Osteocyte (in vitro differentiated cells): ENCODE results near the gene POLR1D. TPM values are rescaled to one million over a fixed set of nuclear protein-coding genes. Genes with fewer than 3 reads are reported as not detected.

ENCODE experiments used
- DNase-seq: peaks from one replicate; pipeline ENCODE4 v3.0.0; 2021; ENCODE audit warnings: mixed read lengths; ENCODE audit not compliant: unreplicated experiment; ENCODE audit errors: extremely low spot score
- H3K27ac Mint-ChIP-seq: one replicate; pipeline ENCODE4 v1.8.0; 2021; ENCODE audit warnings: mild to moderate bottlenecking, mixed read lengths; ENCODE audit not compliant: unreplicated experiment
- H3K27me3 Mint-ChIP-seq: one replicate; pipeline ENCODE4 v1.8.0; 2021; ENCODE audit warnings: mixed read lengths; ENCODE audit not compliant: unreplicated experiment
- H3K36me3 Mint-ChIP-seq: one replicate; pipeline ENCODE4 v1.8.0; 2021; ENCODE audit warnings: mixed read lengths; ENCODE audit not compliant: unreplicated experiment
- H3K4me1 Mint-ChIP-seq: one replicate; pipeline ENCODE4 v1.8.0; 2021; ENCODE audit warnings: mixed read lengths; ENCODE audit not compliant: unreplicated experiment
- H3K4me3 Mint-ChIP-seq: one replicate; pipeline ENCODE4 v1.8.0; 2021; ENCODE audit warnings: mild to moderate bottlenecking, moderate library complexity, mixed read lengths; ENCODE audit not compliant: unreplicated experiment
- H3K9me3 Mint-ChIP-seq: one replicate; pipeline ENCODE4 v1.8.0; 2021; ENCODE audit warnings: mixed read lengths; ENCODE audit not compliant: unreplicated experiment
- long read RNA-seq: library from polyadenylated mRNA; unstranded; transcript quantifications from one replicate; pipeline ENCODE4 v2.0.0, GENCODE V29; 2021
- total RNA-seq: library from RNA; stranded (reverse); gene quantifications from 2 replicates; pipeline ENCODE4 v1.2.1, GENCODE V29; 2021
- TF ChIP-seq, protein P1 (sequence below): fragments of 200-600 bp; sonication (generic); IDR thresholded peaks from 2 replicates; pipeline ENCODE4 v1.5.0; 2021; ENCODE audit warnings: antibody characterized with exemption, mild to moderate bottlenecking, moderate library complexity

The POLR1D gene, protein sequence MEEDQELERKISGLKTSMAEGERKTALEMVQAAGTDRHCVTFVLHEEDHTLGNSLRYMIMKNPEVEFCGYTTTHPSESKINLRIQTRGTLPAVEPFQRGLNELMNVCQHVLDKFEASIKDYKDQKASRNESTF
- 96.4 and 101 TPM in 2 replicates for total RNA-seq
- long read RNA-seq, transcript POLR1D-201 (2 exons, 1,166 nt), result minor isoform, 13 of 130 reads
- long read RNA-seq, transcript POLR1D-203 (3 exons, 2,036 nt), result major isoform, 110 of 130 reads
- long read RNA-seq, partial matches to known transcripts, result 0 of 130 reads
- long read RNA-seq, other reads (novel, unspliced or antisense), result 1 of 130 reads

DNA sequence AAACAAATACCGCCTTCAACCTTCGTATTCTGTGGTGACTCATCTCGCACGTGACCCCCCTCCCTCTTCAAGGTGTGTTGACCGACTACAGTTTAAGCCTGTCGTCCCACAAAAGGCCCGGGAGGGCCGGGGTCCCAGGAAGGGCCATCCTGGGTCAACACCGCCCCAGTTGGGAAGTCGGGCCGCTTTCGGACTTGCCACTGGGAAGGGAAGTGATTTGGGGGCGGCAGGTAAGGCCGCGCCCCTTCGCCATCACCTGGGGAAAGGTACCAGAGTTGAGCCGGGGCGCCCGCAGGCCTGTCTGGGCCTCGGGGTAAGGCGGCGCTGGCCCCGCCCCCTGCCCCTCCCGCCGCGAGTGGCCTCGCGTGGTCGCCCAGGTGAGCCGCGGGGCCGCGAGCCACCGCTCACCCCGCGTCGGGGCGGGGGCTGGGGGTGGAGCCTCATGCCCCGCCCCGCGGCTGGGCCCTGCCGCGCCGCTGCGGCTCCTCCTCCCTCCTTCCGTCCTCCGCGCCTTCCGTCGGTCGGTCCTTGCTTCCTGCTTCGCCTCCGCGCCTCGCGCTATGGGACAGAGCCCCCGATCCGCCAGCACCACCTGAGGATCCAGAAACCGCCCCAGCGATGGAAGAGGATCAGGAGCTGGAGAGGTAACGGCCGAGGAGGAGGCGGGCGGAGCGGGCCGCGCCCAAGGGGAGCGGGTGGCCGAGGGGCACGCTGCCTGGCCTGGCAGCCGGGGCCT lies at the start of gene POLR1D:
POLR1D (plus strand) TSS at position 527 of the 736 bp plus-strand sequence; CDS start at position 619, 92 bp downstream.
- H3K36me3 Mint-ChIP-seq, result peaks cover 17% of the 10 kb centered on the region
- TF ChIP-seq, protein P1, sequence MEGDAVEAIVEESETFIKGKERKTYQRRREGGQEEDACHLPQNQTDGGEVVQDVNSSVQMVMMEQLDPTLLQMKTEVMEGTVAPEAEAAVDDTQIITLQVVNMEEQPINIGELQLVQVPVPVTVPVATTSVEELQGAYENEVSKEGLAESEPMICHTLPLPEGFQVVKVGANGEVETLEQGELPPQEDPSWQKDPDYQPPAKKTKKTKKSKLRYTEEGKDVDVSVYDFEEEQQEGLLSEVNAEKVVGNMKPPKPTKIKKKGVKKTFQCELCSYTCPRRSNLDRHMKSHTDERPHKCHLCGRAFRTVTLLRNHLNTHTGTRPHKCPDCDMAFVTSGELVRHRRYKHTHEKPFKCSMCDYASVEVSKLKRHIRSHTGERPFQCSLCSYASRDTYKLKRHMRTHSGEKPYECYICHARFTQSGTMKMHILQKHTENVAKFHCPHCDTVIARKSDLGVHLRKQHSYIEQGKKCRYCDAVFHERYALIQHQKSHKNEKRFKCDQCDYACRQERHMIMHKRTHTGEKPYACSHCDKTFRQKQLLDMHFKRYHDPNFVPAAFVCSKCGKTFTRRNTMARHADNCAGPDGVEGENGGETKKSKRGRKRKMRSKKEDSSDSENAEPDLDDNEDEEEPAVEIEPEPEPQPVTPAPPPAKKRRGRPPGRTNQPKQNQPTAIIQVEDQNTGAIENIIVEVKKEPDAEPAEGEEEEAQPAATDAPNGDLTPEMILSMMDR, result no peak
- peak within 1 kb of the TSS; percentile 91 for H3K4me3 Mint-ChIP-seq
- DNase-seq, result peak; percentile 87
- H3K27me3 Mint-ChIP-seq, result no peaks in the 10 kb centered on the region
- H3K4me1 Mint-ChIP-seq, result peaks cover 38% of the 10 kb centered on the region
- no peaks in the 10 kb centered on the region for H3K9me3 Mint-ChIP-seq
- peak within 1 kb of the TSS; percentile 92 for H3K27ac Mint-ChIP-seq

DNA sequence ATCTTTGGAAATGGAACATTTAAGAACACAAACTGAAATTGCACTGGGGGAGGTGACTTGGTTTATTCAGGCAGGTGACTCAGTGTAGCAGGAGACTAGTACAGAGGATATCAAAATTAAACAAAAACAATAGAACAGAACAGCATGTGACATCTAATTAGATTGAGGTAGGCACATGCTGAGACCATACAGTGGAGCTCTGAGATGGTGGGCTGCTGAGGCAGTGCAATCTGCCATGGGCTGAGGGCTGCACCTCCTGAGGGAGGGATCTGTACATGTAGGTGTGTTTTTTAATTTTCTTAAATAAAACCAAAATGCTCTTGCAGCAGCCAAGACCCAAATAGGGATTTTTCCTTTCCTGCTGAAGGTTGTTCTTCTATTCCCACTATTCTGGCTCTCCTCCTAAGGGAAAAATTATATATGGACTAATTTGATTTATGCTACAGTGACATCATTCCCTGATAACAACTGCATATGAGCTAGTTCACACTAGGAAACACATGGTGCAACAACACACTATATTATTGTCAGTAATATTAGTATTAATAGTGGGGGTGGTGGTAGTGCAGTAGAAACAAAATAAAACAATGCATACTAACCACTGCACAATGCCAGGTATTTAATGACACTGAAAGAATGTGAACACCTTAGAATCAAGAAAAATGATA lies 49.3 kb upstream of the POLR1D start:
- TF ChIP-seq, protein P1, result no peak
- Mint-ChIP-seq H3K4me1 (peaks cover 15% of the 10 kb centered on the region), H3K36me3 (peaks cover 11% of the 10 kb centered on the region), H3K27me3 (no peaks in the 10 kb centered on the region), H3K27ac (no peak overlapping the region), H3K9me3 (peaks cover 9% of the 10 kb centered on the region), H3K4me3 (no peak overlapping the region)
- DNase-seq, result no peak

DNA sequence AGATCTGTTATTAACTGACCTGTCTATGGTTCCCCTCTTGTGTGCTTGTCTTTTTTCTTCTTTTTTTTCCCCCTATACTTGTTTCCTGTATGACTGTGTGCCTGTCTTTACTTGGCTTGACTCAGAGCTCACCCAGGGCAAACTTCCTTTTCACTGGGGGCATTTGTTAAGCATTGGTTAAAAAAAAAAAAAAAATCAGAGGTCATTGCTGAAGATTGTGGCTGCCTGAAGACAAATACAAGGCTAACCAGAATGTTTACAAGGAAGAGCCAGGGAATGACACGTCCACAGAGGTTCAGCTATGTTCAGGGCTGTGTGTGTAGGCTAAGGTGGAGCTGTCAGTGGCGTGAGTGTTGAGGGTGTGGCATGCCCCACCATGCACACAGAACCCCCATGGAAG lies 48.4 kb upstream of the POLR1D start:
- TF ChIP-seq, protein P1, result no peak
- H3K36me3 Mint-ChIP-seq, result peaks cover 11% of the 10 kb centered on the region
- no peaks in the 10 kb centered on the region for H3K27me3 Mint-ChIP-seq
- H3K4me1 Mint-ChIP-seq, result peaks cover 20% of the 10 kb centered on the region
- no peak for DNase-seq
- no peak overlapping the region for H3K4me3 Mint-ChIP-seq
- peaks cover 9% of the 10 kb centered on the region for H3K9me3 Mint-ChIP-seq
- H3K27ac Mint-ChIP-seq, result peak overlapping the region; percentile 55

DNA sequence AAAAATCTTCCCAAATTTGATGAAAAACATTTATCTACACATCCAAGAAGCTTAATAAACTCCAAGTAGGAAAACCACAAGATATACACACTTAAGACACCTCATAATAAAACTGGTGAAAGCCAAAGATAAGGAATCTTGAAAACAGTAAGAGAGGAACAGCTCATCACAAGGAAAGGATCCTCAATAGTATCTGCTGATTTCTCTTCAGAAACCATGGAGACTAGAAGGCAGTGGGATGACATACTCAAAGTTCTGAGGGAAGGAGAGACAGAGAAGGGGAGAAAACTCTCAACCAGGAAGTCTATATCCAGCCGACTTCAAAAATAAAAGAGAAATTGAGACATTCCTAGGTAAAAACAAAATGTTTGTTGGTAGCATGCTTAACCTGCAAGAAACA lies 47.0 kb upstream of the POLR1D start:
- Mint-ChIP-seq H3K9me3 (peaks cover 9% of the 10 kb centered on the region), H3K4me1 (peaks cover 25% of the 10 kb centered on the region), H3K27ac (no peak overlapping the region)

More for the DNA sequence above, 47.0 kb upstream of the POLR1D start:
- TF ChIP-seq, protein P1, result no peak
- peaks cover 9% of the 10 kb centered on the region for H3K36me3 Mint-ChIP-seq
- no peaks in the 10 kb centered on the region for H3K27me3 Mint-ChIP-seq
- no peak for DNase-seq
- H3K4me3 Mint-ChIP-seq, result no peak overlapping the region
